Measurements from ENCODE around the gene RNF13. TPM values are rescaled to one million over a fixed set of nuclear protein-coding genes. Genes with fewer than 3 reads are reported as not detected.

Gene RNF13
- total RNA-seq, 1 donor from 2014 or later, result 49.9 TPM

GRCh38 chr3:149792452-149793270 lies 20.4 kb upstream of the RNF13 start, which contains the start of gene ANKUB1:
TSS of gene ANKUB1 (minus strand) at chr3:149792554. CDS start at chr3:149792366, 188 bp downstream.
- no peak within 1 kb of the TSS for H3K4me3 Mint-ChIP-seq (ENCODE audit: unreplicated experiment)
- no peaks in the 10 kb centered on the region for H3K36me3 ChIP-seq (ENCODE audit: insufficient read depth, low read length)
- no peaks in the 10 kb centered on the region for H3K27me3 ChIP-seq (ENCODE audit: insufficient read depth, low read length)
- H3K9me3 Mint-ChIP-seq (ENCODE audit: unreplicated experiment), result no peaks in the 10 kb centered on the region
- no peaks in the 10 kb centered on the region for H3K36me3 Mint-ChIP-seq (ENCODE audit: low read depth, unreplicated experiment)
- peaks cover 23% of the 10 kb centered on the region for H3K4me1 Mint-ChIP-seq (ENCODE audit: low read depth, unreplicated experiment)
- no peak within 1 kb of the TSS for H3K4me3 ChIP-seq (ENCODE audit: insufficient read depth, low read depth, low read length)
- H3K79me2 ChIP-seq (ENCODE audit: insufficient read depth, low read length), result no peaks in the 10 kb centered on the region
- TF ChIP-seq CTCF (IDR thresholded peaks at IDR 0.05; ENCODE audit: insufficient read depth, low read depth, low read length) (no peak), EZH2 (IDR thresholded peaks at IDR 0.05; ENCODE audit: insufficient read depth, low read length) (no peak)
- DNase-seq (ENCODE audit: low read depth), result no peak
- no peak within 1 kb of the TSS for H2AFZ ChIP-seq (ENCODE audit: low read depth, low read length)
- FAIRE-seq, result no peak
- H3K4me1 ChIP-seq (ENCODE audit: insufficient read depth, low read length), result no peaks in the 10 kb centered on the region
- no peak within 1 kb of the TSS for H3K27ac Mint-ChIP-seq (ENCODE audit: unreplicated experiment)
- H3K4me2 ChIP-seq (ENCODE audit: low read length), result no peak within 1 kb of the TSS
- no peaks in the 10 kb centered on the region for H3K27me3 Mint-ChIP-seq (ENCODE audit: low read depth, unreplicated experiment)
- no peaks in the 10 kb centered on the region for H4K20me1 ChIP-seq (ENCODE audit: insufficient read depth, low read length)
- H3K9me3 ChIP-seq (ENCODE audit: insufficient read depth, low read depth, low read length), result no peaks in the 10 kb centered on the region
- H3K9ac ChIP-seq (ENCODE audit: low read length), result no peak within 1 kb of the TSS
- H3K27ac ChIP-seq (ENCODE audit: low read depth, low read length), result no peak within 1 kb of the TSS

GRCh38 chr3:149796026-149796425 lies 17.0 kb upstream of the RNF13 start:
- peaks cover 3% of the 10 kb centered on the region for H3K9me3 Mint-ChIP-seq (ENCODE audit: unreplicated experiment)
- Histone ChIP-seq H4K20me1 (ENCODE audit: insufficient read depth, low read length) (no peaks in the 10 kb centered on the region), H3K4me1 (ENCODE audit: insufficient read depth, low read length) (no peaks in the 10 kb centered on the region), H2AFZ (ENCODE audit: low read depth, low read length) (no peak overlapping the region), H3K9me3 (ENCODE audit: insufficient read depth, low read depth, low read length) (no peaks in the 10 kb centered on the region), H3K9ac (ENCODE audit: low read length) (no peak overlapping the region), H3K36me3 (ENCODE audit: insufficient read depth, low read length) (no peaks in the 10 kb centered on the region), H3K4me2 (ENCODE audit: low read length) (no peak overlapping the region), H3K27ac (ENCODE audit: low read depth, low read length) (no peak overlapping the region), H3K27me3 (ENCODE audit: insufficient read depth, low read length) (no peaks in the 10 kb centered on the region), H3K4me3 (ENCODE audit: insufficient read depth, low read depth, low read length) (no peak overlapping the region), H3K79me2 (ENCODE audit: insufficient read depth, low read length) (no peaks in the 10 kb centered on the region)
- H3K4me1 Mint-ChIP-seq (ENCODE audit: low read depth, unreplicated experiment), result peaks cover 12% of the 10 kb centered on the region
- H3K27me3 Mint-ChIP-seq (ENCODE audit: low read depth, unreplicated experiment), result no peaks in the 10 kb centered on the region
- no peak for FAIRE-seq
- H3K27ac Mint-ChIP-seq (ENCODE audit: unreplicated experiment), result no peak overlapping the region
- no peaks in the 10 kb centered on the region for H3K36me3 Mint-ChIP-seq (ENCODE audit: low read depth, unreplicated experiment)
- no peak for DNase-seq (ENCODE audit: low read depth)
- TF ChIP-seq CTCF (IDR thresholded peaks at IDR 0.05; ENCODE audit: insufficient read depth, low read depth, low read length) (no peak), EZH2 (IDR thresholded peaks at IDR 0.05; ENCODE audit: insufficient read depth, low read length) (no peak)
- H3K4me3 Mint-ChIP-seq (ENCODE audit: unreplicated experiment), result no peak overlapping the region

DNA sequence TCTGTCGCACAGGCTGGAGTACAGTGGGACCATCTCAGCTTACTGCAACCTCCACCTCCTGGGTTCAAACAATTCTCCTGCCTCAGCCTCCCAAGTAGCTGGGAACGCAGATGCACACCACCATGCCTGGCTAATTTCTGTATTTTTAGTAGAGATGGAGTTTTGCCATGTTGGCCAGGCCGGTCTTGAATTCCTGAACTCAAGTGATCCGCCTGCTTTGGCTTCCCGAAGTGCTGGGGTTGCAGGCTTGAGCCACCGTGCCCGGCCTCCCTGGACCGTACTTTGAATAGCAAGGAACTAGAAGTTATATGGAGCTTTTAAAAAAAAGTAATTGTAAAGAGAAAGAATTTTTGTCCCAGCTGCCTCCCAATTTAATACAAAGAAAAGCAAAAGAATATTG lies 12.3 kb upstream of the RNF13 start:
- Mint-ChIP-seq H3K27me3 (ENCODE audit: low read depth, unreplicated experiment) (no peaks in the 10 kb centered on the region), H3K36me3 (ENCODE audit: low read depth, unreplicated experiment) (no peaks in the 10 kb centered on the region), H3K4me3 (ENCODE audit: unreplicated experiment) (no peak overlapping the region), H3K9me3 (ENCODE audit: unreplicated experiment) (peaks cover 3% of the 10 kb centered on the region), H3K27ac (ENCODE audit: unreplicated experiment) (no peak overlapping the region), H3K4me1 (ENCODE audit: low read depth, unreplicated experiment) (peaks cover 11% of the 10 kb centered on the region)
- Histone ChIP-seq H3K36me3 (ENCODE audit: insufficient read depth, low read length) (no peaks in the 10 kb centered on the region), H3K27ac (ENCODE audit: low read depth, low read length) (no peak overlapping the region), H3K9ac (ENCODE audit: low read length) (no peak overlapping the region), H4K20me1 (ENCODE audit: insufficient read depth, low read length) (no peaks in the 10 kb centered on the region), H3K27me3 (ENCODE audit: insufficient read depth, low read length) (no peaks in the 10 kb centered on the region), H3K9me3 (ENCODE audit: insufficient read depth, low read depth, low read length) (no peaks in the 10 kb centered on the region), H3K4me2 (ENCODE audit: low read length) (no peak overlapping the region), H3K4me3 (ENCODE audit: insufficient read depth, low read depth, low read length) (no peak overlapping the region), H3K4me1 (ENCODE audit: insufficient read depth, low read length) (no peaks in the 10 kb centered on the region), H2AFZ (ENCODE audit: low read depth, low read length) (no peak overlapping the region), H3K79me2 (ENCODE audit: insufficient read depth, low read length) (no peaks in the 10 kb centered on the region)
- FAIRE-seq (no peak), DNase-seq (ENCODE audit: low read depth) (no peak)
- TF ChIP-seq EZH2 (IDR thresholded peaks at IDR 0.05; ENCODE audit: insufficient read depth, low read length) (no peak), CTCF (IDR thresholded peaks at IDR 0.05; ENCODE audit: insufficient read depth, low read depth, low read length) (no peak)
